ENCODE data around the gene TMEM140.
"Not testable (repeated sequence)": the region's sequence is repeated elsewhere in the genome, so short reads cannot be mapped to it uniquely, and the experiment has no call there.

Gene TMEM140

DNA sequence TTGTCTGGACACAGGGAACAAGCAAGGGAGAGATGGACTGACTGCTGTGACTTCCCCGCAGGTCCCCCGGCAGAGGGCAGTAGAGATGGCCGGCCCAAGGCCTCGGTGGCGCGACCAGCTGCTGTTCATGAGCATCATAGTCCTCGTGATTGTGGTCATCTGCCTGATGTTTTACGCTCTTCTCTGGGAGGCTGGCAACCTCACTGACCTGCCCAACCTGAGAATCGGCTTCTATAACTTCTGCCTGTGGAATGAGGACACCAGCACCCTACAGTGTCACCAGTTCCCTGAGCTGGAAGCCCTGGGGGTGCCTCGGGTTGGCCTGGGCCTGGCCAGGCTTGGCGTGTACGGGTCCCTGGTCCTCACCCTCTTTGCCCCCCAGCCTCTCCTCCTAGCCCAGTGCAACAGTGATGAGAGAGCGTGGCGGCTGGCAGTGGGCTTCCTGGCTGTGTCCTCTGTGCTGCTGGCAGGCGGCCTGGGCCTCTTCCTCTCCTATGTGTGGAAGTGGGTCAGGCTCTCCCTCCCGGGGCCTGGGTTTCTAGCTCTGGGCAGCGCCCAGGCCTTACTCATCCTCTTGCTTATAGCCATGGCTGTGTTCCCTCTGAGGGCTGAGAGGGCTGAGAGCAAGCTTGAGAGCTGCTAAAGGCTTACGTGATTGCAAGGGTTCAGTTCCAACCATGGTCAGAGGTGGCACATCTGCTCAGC is 16.6 kb downstream of the TMEM140 start:
- H3K36me3 Mint-ChIP-seq (ENCODE audit: low read depth): peaks cover 91% of the 10 kb centered on the region
- peaks cover 75% of the 10 kb centered on the region for H3K4me1 Mint-ChIP-seq (ENCODE audit: low read depth)
- peak overlapping the region; percentile 65 for H3K27ac Mint-ChIP-seq

DNA sequence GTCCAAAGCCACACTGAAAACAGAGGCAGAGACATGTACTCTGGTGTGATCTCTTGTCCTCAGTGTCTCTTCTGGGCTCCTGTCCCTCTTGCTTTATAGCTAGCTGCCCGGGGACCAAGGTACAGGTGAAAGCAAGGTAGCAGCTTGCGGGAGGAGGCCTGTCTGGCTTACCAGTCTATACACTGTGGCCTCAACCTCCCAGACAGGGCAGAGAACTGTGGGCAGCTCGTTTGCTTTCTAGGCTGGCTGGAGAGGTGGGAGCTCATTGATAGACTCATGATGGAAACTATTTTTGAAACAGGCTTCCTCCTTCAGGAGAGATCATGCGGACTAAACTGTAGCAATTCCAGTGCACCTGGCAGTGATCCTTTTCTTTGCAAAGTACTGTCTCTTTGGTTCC is 18.0 kb downstream of the TMEM140 start:
- Mint-ChIP-seq H3K4me3 (no peak overlapping the region), H3K27ac (peak overlapping the region; percentile 61), H3K27me3 (no peaks in the 10 kb centered on the region), H3K4me1 (ENCODE audit: low read depth) (peaks cover 67% of the 10 kb centered on the region), H3K9me3 (peaks cover 10% of the 10 kb centered on the region), H3K36me3 (ENCODE audit: low read depth) (peaks cover 86% of the 10 kb centered on the region)

More for the DNA sequence above, 16.6 kb downstream of the TMEM140 start:
- H3K4me3 Mint-ChIP-seq: no peak overlapping the region
- no peaks in the 10 kb centered on the region for H3K27me3 Mint-ChIP-seq
- peaks cover 10% of the 10 kb centered on the region for H3K9me3 Mint-ChIP-seq

DNA sequence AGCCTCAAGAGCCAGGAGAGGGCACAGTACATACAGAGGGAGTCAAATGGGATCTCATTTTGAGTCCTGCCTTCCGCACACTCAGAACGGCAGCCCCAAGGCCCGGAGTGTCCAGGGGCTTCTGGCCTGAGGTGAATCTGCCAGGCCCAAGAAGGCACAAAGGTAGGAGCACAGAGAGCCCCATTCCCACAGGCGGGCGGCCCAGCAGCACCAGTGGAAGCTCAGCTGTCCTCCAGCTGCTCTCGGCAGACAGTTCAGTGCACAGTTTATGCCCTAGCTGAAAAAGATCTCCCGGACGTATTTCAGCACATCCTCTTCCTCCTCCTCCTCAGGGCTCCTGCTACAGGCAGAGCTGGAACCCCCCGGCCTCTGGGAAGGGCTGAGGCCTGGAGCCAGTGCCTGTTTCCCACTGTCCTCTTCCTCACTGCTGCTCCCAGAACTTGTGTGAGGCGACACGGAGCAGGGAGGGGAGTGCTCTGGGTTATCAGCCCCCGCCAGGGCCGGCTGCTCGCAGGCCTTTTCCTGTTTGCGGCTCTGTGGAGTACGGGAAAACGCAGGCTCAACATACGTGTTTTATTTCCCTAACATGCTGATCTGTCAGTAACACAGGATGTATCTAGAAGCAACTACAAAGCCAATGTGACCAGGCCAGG is 18.6 kb downstream of the TMEM140 start:
- H3K9me3 Mint-ChIP-seq: peaks cover 8% of the 10 kb centered on the region
- no peak overlapping the region for H3K4me3 Mint-ChIP-seq
- peaks cover 80% of the 10 kb centered on the region for H3K36me3 Mint-ChIP-seq (ENCODE audit: low read depth)
- no peaks in the 10 kb centered on the region for H3K27me3 Mint-ChIP-seq
- H3K27ac Mint-ChIP-seq: peak overlapping the region; percentile 61
- H3K4me1 Mint-ChIP-seq (ENCODE audit: low read depth): peaks cover 66% of the 10 kb centered on the region

DNA sequence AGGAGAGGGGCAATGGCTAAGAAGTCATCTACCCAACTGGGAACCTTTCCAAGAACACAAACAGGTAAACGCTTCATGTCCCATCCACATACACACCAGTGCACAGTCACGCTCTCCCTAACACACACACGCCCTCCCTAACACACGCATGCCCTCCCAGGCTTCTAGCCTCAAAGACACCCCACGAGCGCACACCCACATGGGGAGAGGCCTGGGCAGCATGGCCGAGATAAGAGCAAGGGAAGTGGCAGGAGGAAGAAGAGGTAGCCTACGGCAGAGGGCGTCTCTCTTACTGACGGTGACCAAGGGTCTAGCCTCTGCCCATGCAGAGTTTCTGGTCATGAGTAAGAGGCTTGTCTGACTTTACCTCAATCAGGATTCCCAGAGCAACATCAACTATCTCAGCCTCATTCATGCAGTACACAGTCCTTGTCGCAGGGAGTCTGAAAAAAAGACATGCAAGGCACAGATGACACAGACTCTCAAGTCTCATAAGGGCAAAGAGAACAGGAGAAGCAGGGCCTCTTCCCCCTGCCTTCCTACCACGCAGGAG is 19.6 kb downstream of the TMEM140 start:
- H3K36me3 Mint-ChIP-seq (ENCODE audit: low read depth): peaks cover 70% of the 10 kb centered on the region
- peak overlapping the region; percentile 56 for H3K4me3 Mint-ChIP-seq
- H3K27ac Mint-ChIP-seq: peak overlapping the region; percentile 88
- H3K9me3 Mint-ChIP-seq: peaks cover 2% of the 10 kb centered on the region
- no peaks in the 10 kb centered on the region for H3K27me3 Mint-ChIP-seq
- H3K4me1 Mint-ChIP-seq (ENCODE audit: low read depth): peaks cover 66% of the 10 kb centered on the region

DNA sequence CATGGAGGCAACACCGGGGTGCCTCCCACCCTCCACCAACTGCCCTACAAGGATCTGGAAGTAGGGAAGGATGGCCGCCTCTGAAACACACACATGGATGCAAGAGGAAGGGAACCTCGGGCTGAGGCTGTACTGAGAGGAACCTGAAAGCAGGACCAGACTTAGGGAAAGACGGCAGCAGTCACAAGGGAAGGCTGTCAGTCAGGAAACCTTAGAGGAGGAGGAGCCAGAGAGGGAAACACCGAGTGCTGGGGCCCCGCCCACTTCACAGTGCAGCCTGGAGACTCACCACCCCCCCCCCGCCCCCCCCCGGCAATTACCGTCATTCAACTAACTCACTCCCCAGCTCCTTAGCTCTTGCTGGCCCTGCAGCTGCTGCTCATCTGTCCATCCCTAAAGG is 20.1 kb downstream of the TMEM140 start:
- Mint-ChIP-seq H3K4me3 (peak overlapping the region; percentile 95), H3K4me1 (ENCODE audit: low read depth) (peaks cover 69% of the 10 kb centered on the region), H3K36me3 (ENCODE audit: low read depth) (peaks cover 64% of the 10 kb centered on the region)

DNA sequence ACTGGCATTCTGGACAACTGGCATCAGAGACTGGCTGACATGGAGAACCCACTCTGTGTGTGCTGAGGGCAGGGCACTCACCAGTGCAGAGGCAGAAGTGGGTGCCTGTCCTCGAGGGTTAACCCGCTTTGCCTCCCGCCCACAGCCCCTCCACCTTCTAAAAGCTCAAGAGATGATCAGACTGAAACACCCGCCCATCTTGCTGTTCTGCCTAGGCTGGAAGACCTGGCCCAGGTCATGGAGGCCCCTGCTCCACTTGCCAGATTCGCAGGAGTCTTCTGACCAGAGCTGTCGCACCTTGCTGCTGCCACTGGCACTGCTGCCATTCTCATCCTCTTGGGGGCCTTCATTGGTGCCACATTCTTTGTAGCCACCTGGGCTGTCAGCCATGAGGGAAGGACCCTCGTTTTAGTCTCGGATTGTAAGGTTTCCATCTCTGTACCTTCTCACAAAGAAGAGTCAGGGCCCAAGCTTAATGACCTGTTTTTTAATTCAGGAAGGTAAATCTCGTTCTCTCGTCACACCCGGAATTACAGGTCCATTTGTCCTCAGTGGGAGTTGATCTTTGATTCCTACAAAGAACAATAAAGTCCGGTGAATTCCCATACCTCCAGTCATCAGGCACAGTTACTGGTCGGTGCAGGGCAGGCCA is 20.7 kb downstream of the TMEM140 start:
- Mint-ChIP-seq H3K36me3 (ENCODE audit: low read depth) (peaks cover 61% of the 10 kb centered on the region), H3K4me3 (peak overlapping the region; percentile 95), H3K4me1 (ENCODE audit: low read depth) (peaks cover 69% of the 10 kb centered on the region), H3K27me3 (no peaks in the 10 kb centered on the region), H3K27ac (peak overlapping the region; percentile 94), H3K9me3 (no peaks in the 10 kb centered on the region)

More for the DNA sequence above, 20.1 kb downstream of the TMEM140 start:
- peak overlapping the region; percentile 94 for H3K27ac Mint-ChIP-seq
- H3K27me3 Mint-ChIP-seq: no peaks in the 10 kb centered on the region
- no peaks in the 10 kb centered on the region for H3K9me3 Mint-ChIP-seq

DNA sequence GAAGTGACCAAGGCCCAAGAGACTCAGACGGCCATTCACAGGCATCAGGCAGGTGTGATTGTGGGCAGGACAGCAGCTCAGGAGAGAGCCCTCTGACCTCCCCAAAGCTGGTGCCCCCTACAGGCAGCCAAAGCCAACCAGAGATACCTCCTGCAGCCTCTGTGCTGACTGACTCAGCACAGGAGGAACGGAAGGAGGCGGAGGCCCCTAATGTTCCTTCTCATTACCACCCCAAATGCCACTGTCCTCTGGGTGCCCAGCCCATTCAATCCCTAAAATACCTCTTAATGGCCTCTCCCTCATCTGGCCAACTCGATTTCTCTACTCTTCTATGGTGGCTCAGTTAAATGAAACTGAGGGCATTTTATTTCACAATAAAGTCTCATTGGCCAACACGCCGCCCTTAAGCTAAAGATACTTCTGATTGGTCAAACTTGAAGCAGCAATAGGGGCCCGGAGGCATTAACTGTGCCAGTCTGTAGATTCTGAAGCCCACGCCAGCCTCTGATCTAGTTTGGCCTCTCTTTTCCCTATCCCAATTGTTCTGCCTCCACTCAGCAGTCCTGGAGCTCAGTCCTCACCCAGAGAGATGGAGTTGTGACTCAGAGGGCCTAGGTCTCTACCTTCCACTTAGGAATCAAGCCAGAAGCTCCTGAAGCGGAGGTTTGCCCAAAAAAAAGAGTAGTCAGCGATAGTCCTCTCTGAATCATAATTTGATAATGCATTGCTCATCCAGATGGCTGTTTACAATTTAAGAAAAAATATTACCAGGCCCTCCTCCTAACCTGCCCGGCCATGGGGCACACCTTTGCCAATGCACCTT is 21.5 kb downstream of the TMEM140 start:
- Mint-ChIP-seq H3K27me3 (no peaks in the 10 kb centered on the region), H3K36me3 (ENCODE audit: low read depth) (peaks cover 54% of the 10 kb centered on the region), H3K4me1 (ENCODE audit: low read depth) (peaks cover 63% of the 10 kb centered on the region), H3K27ac (peak overlapping the region; percentile 94), H3K9me3 (no peaks in the 10 kb centered on the region), H3K4me3 (peak overlapping the region; percentile 95)

DNA sequence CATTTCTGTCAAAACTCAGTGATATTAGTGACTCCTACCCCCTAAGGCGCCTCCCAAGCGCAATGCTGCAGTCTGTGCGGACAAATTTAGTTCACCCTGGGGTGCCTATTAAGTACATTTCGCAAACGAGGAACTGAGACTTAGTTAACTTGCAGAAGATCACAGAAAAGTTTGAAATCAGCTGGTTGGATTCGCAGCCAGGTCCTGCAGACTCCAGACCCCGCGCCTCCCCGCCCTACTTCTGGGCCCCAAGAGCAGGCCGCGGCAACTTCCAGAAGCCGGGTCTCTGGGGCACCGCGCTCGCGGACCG is 22.0 kb downstream of the TMEM140 start:
- H3K27ac Mint-ChIP-seq: peak overlapping the region; percentile 94
- peaks cover 49% of the 10 kb centered on the region for H3K36me3 Mint-ChIP-seq (ENCODE audit: low read depth)
- no peaks in the 10 kb centered on the region for H3K27me3 Mint-ChIP-seq
- peak overlapping the region; percentile 95 for H3K4me3 Mint-ChIP-seq
- H3K9me3 Mint-ChIP-seq: no peaks in the 10 kb centered on the region
- H3K4me1 Mint-ChIP-seq (ENCODE audit: low read depth): peaks cover 63% of the 10 kb centered on the region

DNA sequence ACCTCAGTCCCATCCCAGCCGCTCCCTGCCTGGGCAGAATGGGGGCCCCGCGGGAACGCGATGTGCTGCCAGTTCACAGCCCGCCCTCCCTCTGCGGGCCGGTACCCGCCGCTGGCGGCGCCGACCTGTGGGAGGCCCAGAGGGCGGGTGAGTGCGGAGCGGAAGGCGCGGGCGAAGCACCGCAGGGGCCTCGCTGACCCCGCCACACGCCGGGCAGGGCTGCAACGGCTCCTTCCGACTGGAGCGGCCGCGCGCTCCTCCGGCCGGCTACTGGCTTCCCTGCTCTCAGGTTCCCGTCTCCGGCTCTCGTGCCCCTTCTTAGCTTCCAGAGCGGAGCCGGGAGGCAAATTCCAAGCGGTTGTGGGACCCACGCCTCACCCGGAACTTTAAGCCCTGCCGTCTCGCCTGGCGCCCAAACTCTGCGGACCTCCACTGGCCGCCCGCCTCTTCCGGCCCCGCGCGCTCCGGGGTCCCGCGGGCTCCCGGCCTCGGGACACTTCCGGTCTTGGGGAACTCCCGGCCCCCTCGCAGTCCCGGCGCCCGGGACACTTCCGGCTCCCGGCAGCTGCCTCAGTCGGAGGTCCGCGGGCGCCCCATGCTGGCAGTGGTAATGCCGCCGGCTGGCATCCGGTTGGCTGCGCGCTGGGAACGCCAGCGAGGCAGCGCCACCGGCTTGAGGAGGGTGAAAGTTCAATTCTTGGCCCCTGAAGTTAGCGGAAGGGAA is 22.6 kb downstream of the TMEM140 start, which contains the start of gene CYREN:
Gene CYREN (minus strand): TSS at position 434 of the 724 bp plus-strand sequence. CDS start 1,785 bp downstream, outside the sequence.
- Mint-ChIP-seq H3K9me3 (no peaks in the 10 kb centered on the region), H3K36me3 (ENCODE audit: low read depth) (peaks cover 44% of the 10 kb centered on the region), H3K27ac (peak within 1 kb of the TSS; percentile 94), H3K4me1 (ENCODE audit: low read depth) (peaks cover 63% of the 10 kb centered on the region), H3K27me3 (no peaks in the 10 kb centered on the region), H3K4me3 (peak within 1 kb of the TSS; percentile 95)

DNA sequence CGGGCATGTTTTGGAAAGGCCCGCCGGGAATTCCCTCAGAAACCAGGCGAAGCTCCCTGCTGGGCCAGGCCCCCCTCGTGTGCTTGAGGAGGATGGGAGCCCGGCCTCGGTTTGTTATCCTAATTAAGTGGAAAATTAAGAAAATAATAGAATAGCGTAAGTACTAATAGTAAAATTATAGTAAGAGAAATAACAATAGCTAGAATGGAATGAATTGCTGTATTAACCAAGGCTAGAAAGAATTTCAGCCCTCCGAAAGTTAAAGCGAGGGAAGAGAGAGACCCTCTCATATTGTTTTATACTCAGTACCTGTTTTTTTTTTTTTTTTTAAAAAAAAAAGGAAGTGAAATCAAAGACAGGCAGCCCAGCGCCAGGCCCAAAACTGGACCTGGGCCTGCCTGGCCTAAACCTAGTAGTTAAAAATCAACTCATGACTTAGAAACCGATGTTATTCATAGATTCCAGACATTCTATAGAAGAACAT is 23.2 kb downstream of the TMEM140 start:
- Mint-ChIP-seq H3K36me3 (ENCODE audit: low read depth) (peaks cover 38% of the 10 kb centered on the region), H3K4me3 (peak overlapping the region; percentile 95), H3K4me1 (ENCODE audit: low read depth) (peaks cover 57% of the 10 kb centered on the region), H3K27ac (peak overlapping the region; percentile 91)
- H3K9me3 Mint-ChIP-seq, H3K27me3 Mint-ChIP-seq: not testable (repeated sequence)

DNA sequence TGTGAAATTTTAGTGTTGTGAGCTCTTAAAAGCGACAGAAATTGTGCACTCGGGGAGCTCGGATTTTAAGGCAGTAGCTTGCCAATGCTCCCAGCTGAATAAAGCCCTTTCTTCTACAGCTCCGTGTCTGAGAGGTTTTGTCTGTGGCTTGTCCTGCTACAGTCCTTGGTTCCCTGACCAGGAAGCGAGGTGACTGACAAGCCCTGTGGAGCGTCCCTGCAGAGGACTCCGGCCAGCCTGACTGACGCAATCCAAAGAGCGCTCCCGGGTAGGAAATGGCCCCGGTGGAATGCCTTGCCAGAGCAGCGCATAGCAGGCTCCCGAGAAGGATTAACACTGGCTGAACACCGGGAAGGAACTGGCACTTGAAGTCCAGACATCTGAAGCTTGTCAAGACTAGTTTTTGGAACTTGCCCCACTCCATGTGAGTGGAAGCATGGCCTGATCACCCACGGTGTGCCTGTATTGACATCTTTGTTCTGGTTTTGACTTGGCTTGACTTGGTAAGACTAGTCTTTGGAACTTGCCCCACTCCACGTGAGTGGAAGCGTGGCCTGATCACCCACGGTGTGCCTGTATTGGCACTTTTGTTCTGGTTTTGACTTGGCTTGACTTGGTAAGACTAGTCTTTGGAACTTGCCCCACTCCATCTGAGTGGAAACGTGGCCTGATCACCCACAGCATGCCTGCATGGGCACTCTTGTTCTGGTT is 23.9 kb downstream of the TMEM140 start:
- not testable (repeated sequence) for H3K9me3 Mint-ChIP-seq, H3K27me3 Mint-ChIP-seq
- peak overlapping the region; percentile 95 for H3K4me3 Mint-ChIP-seq
- H3K27ac Mint-ChIP-seq: peak overlapping the region; percentile 91
- H3K4me1 Mint-ChIP-seq (ENCODE audit: low read depth): peaks cover 52% of the 10 kb centered on the region
- peaks cover 31% of the 10 kb centered on the region for H3K36me3 Mint-ChIP-seq (ENCODE audit: low read depth)

DNA sequence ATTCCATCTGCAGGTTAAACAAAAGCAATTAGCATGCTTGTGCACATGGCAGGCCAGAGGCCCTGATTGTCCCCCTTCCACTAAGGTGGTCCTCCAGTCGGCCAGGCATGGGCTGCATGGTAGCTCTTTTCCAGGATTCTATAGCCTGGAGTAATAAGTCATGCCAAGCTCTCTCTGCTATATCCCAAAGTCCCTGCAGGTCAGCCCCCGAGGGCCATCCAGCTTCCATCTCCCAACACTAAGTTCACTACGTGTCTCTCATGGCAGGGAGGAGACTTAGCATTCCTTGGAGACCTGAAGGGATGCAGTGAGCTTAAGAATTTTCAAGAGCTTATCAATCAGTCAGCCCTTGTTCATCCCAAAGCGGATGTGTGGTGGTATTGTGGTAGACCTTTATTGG is 26.0 kb downstream of the TMEM140 start:
- not testable (repeated sequence) for H3K9me3 Mint-ChIP-seq, H3K4me3 Mint-ChIP-seq, H3K27me3 Mint-ChIP-seq, H3K27ac Mint-ChIP-seq
- H3K4me1 Mint-ChIP-seq (ENCODE audit: low read depth): peaks cover 30% of the 10 kb centered on the region
- peaks cover 11% of the 10 kb centered on the region for H3K36me3 Mint-ChIP-seq (ENCODE audit: low read depth)

DNA sequence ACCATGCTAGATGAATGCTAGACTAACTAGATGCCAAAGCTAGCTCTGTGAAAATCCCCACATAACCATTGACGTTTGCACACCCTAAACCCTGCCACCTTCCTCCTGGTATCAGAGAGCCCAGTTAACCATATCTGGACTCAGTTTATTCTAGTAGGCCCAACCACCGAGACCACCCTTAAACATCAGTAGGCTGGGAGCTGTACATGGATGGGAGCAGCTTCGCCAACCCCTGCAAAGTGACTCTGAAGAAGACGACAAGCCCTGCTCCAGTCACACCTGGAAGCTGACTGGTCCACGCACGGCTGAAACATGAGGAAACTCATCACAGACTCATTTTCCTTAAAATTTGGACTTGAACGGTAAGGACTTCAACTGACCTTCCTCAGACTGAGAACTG is 27.1 kb downstream of the TMEM140 start:
- Mint-ChIP-seq H3K27ac (no peak overlapping the region), H3K27me3 (no peaks in the 10 kb centered on the region), H3K4me3 (no peak overlapping the region), H3K36me3 (ENCODE audit: low read depth) (peaks cover 6% of the 10 kb centered on the region), H3K4me1 (ENCODE audit: low read depth) (peaks cover 20% of the 10 kb centered on the region), H3K9me3 (peaks cover 1% of the 10 kb centered on the region)
